Brain pericyte (primary cell): ENCODE data around the gene GMFB.

Experiments
- DNase-seq: peaks from one replicate; pipeline ENCODE4 v3.0.0-alpha.2; 2012; ENCODE audit warnings: low read depth, low spot score

Gene GMFB

DNA sequence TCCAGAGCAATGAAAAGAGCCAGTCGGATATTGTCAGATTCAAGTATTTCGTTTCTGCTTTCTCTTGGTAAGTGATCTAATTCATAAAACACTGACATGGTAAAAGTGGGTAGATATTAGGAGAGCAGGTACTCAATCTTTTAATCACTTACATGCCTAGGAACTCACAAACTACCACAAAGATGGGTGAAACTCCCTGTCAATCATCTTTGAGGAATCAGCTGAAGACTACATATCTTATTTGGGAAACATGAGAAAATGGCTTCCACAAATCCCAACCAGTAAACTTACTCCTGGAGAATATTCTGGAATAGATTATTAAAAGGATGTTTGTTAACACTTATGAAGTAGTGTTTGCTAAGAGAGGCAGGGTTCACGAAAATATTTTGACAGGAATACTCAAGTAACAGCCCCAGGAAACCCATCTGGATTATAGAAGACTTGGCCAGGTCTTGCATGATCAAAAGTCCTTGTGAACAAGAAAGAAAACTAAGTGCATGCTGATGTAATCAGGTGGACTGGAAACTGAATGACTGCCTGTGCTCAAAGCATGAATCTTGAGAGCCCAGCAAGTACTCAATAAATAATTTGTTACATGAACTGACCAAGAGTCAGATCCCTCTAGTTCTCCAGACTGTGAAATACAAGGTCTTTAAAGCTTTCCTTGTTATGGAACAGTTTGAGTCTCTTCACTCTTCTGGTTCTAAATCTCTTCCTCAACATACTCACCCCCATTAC is 63.1 kb downstream of the GMFB start:
- DNase-seq: no peak

DNA sequence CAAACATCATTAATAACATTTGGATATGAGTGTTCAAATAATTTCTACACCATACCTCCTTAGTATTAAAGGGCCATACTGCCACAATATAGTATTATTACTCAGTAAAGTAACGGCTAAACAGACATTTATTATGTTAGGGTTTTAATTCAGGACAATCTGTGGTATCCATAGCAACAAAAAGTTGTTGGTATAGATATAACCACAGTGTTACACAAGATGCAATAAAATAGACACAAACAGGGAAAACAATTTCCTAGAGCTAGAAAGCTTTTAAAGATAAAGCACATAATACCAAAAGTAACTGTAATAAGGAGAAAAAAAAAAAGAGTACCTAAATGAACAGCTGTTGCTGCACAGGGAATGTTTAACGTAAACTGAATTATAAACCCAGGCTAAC is 63.7 kb downstream of the GMFB start:
- no peak for DNase-seq
